Measurements from ENCODE around the gene USP22.

DNA sequence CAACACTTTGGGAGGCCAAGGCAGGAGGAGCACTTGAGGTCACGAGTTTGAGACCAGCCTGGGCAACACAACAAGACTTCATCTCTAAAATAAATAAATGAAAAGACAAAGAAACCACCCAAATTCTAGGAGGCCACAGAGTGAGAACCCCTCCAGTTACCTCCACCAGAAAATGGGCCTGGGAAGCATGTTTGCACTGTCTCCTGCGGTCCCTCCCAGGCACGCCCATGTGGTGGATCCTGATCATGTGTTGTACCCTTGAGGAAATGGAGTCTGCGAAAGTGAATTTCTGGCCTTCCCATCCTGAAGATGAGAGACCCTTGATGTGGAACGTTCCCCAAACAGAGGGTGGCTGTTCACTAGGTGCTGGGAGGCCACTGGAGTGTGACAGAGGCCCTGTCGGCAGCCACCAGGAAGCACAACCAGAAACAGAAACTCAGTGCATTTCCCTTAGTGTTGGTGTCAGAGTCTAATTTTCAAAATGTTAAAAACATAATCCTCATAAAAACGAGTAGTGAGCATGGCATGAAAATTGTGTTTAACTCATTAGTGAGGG lies 19.2 kb upstream of the USP22 start:
- TF ChIP-seq, protein P1, sequence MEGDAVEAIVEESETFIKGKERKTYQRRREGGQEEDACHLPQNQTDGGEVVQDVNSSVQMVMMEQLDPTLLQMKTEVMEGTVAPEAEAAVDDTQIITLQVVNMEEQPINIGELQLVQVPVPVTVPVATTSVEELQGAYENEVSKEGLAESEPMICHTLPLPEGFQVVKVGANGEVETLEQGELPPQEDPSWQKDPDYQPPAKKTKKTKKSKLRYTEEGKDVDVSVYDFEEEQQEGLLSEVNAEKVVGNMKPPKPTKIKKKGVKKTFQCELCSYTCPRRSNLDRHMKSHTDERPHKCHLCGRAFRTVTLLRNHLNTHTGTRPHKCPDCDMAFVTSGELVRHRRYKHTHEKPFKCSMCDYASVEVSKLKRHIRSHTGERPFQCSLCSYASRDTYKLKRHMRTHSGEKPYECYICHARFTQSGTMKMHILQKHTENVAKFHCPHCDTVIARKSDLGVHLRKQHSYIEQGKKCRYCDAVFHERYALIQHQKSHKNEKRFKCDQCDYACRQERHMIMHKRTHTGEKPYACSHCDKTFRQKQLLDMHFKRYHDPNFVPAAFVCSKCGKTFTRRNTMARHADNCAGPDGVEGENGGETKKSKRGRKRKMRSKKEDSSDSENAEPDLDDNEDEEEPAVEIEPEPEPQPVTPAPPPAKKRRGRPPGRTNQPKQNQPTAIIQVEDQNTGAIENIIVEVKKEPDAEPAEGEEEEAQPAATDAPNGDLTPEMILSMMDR (IDR thresholded peaks at IDR 0.05 in 4 of 5, conservative IDR thresholded peaks at IDR 0.05 in 1 of 5), result no peak
- TF ChIP-seq POLR2A (IDR thresholded peaks at IDR 0.05), result no peak

All from gastrocnemius medialis (tissue), 4 donors.